Transverse colon (tissue), 4 donors: ENCODE data around the gene RUNX1. TPM values are rescaled to one million over a fixed set of nuclear protein-coding genes. Genes with fewer than 3 reads are reported as not detected.
A peak's percentile ranks its signal among the peaks of the same experiment; 100 is the strongest.

Experiments used
- DNase-seq: peaks from one replicate; pipeline ENCODE4 v3.0.0-alpha.2; 2019
- H3K27ac ChIP-seq, 4 donors: fragments of 200-600 bp; sonication (generic); 2 replicates each; pipeline ENCODE4 v1.5.1; 2016 to 2018; ENCODE audit warnings: inconsistent platforms in 4 of 4
- H3K27me3 ChIP-seq: fragments of 200-600 bp; sonication (generic); 2 replicates; pipeline ENCODE4 v1.5.1; 2017; ENCODE audit warnings: inconsistent platforms
- H3K36me3 ChIP-seq, 4 donors: fragments of 200-600 bp; sonication (generic); 2 replicates each; pipeline ENCODE4 v1.5.1; 2017 to 2019; ENCODE audit warnings: inconsistent platforms in 4 of 4
- H3K4me1 ChIP-seq, 4 donors: fragments of 200-600 bp; sonication (generic); 2 replicates each; pipeline ENCODE4 v1.5.1; 2017 to 2020; ENCODE audit warnings: inconsistent platforms in 4 of 4
- H3K4me3 ChIP-seq, 4 donors: fragments of 200-600 bp; sonication (generic); 1 replicate in 1 of 4; 2 replicates in 3 of 4; pipeline versions ENCODE4 v1.5.1 to v1.6.1; 2017 to 2019; ENCODE audit warnings: inconsistent platforms in 4 of 4
- H3K9me3 ChIP-seq, 2 donors: fragments of 200-600 bp; sonication (generic); 2 replicates each; pipeline ENCODE4 v1.5.1; 2017 to 2019; ENCODE audit warnings: inconsistent platforms in 2 of 2
- CTCF ChIP-seq, 5 experiments: fragments of 200-600 bp in 3 of 5; fragments of 450-650 bp in 2 of 5; sonication (generic) in 3 of 5; IDR thresholded peaks; 1 replicate in 2 of 5; 2 replicates in 3 of 5; pipeline ENCODE4 v1.5.1; 2016 to 2017; ENCODE audit warnings: antibody characterized with exemption in 5 of 5, inconsistent platforms in 3 of 5, mild to moderate bottlenecking in 2 of 5, moderate library complexity in 1 of 5
- EP300 ChIP-seq: sonication (generic); formaldehyde crosslinking; IDR thresholded peaks from one replicate; pipeline ENCODE4 v1.6.1; 2017; ENCODE audit warnings: antibody characterized with exemption, low read depth
- POLR2A ChIP-seq: fragments of 450-650 bp; IDR thresholded peaks from one replicate; pipeline ENCODE4 v1.6.1; 2016; ENCODE audit warnings: antibody characterized with exemption, mild to moderate bottlenecking, moderate library complexity
- POLR2AphosphoS5 ChIP-seq, 3 donors: sonication (generic); formaldehyde crosslinking; IDR thresholded peaks; one replicate each; pipeline ENCODE4 v1.6.1; 2016; ENCODE audit warnings: antibody characterized with exemption in 3 of 3
- WGBS, 2 donors: methylation state at CpG; one replicate each; pipeline ENCODE4 v1.1.5; 2018; ENCODE audit warnings: low coverage in 1 of 2; 5-methylcytosine and 5-hydroxymethylcytosine counted together
- in situ Hi-C, 4 donors: fragments of 200-750 bp; cut with MboI; loops; one replicate each; pipeline versions ENCODE4 v1.15.0 to v1.15.1; 2017; ENCODE audit warnings: low sequenced_read_pairs in 3 of 4, low pct_ligation_motif_present in 1 of 4, low pct_unique_long_range_greater_than_20kb in 1 of 4
- intact Hi-C: fragments of 100-400 bp; cut with DNase I; formaldehyde crosslinking; loops from one replicate; pipeline ENCODE4 v1.15.1; 2023; ENCODE audit warnings: low total_unique reads
- total RNA-seq, 4 donors: library from RNA; depleted of rRNA; stranded (reverse); fragments of >200 nt; gene quantifications; one replicate each; pipeline ENCODE4 v1.1.0, GENCODE V29; 2016

The RUNX1 gene
- total RNA-seq, 4 donors from 2014 or later: 8.3 to 60.1 (median 34.7) TPM

GRCh38 chr21:34936883-34937563 lies 112.1 kb downstream of the RUNX1 start:
- in situ Hi-C loops: no loop called here
- TF ChIP-seq POLR2A: no peak
- TF ChIP-seq EP300: no peak
- no peak for TF ChIP-seq POLR2AphosphoS5 (IDR thresholded peaks at IDR 0.05)
- no peak for TF ChIP-seq CTCF (IDR thresholded peaks at IDR 0.05)
- intact Hi-C loops: no loop called here

GRCh38 chr21:34936371-34936789 lies 112.7 kb downstream of the RUNX1 start:
- Histone ChIP-seq H3K4me3 (no peak overlapping the region), H3K27me3 (no peaks in the 10 kb centered on the region), H3K4me1 (peaks cover 0 to 11% (median 0%) of the 10 kb centered on the region in 4 donors), H3K9me3 (no peaks in the 10 kb centered on the region), H3K27ac (peak overlapping the region in 1 of 4 donors; percentile 14), H3K36me3 (no peaks in the 10 kb centered on the region)
- in situ Hi-C loops (no loop called here), intact Hi-C loops (no loop called here)
- TF ChIP-seq POLR2AphosphoS5 (IDR thresholded peaks at IDR 0.05) (no peak), POLR2A (no peak), EP300 (no peak), CTCF (IDR thresholded peaks at IDR 0.05) (no peak)
- DNase-seq: no peak
- WGBS, 2 donors: 44 to 59% methylated on average over 9 to 11 of the region's 11 CpGs

More at GRCh38 chr21:34936883-34937563, 112.1 kb downstream of the RUNX1 start:
- Histone ChIP-seq H3K4me3 (no peak overlapping the region), H3K27ac (peak overlapping the region in 1 of 4 donors; percentile 14), H3K9me3 (no peaks in the 10 kb centered on the region), H3K36me3 (no peaks in the 10 kb centered on the region), H3K27me3 (no peaks in the 10 kb centered on the region), H3K4me1 (peaks cover 0 to 11% (median 0%) of the 10 kb centered on the region in 4 donors)
- DNase-seq: no peak
- 60 to 63% methylated on average over 4 of the region's 4 CpGs for WGBS, 2 donors

GRCh38 chr21:34935898-34936297 lies 113.2 kb downstream of the RUNX1 start:
- no peaks in the 10 kb centered on the region for H3K36me3 ChIP-seq
- no peak for DNase-seq
- no peak overlapping the region for H3K27ac ChIP-seq
- H3K9me3 ChIP-seq: no peaks in the 10 kb centered on the region
- no peak overlapping the region for H3K4me3 ChIP-seq
- TF ChIP-seq EP300 (no peak), POLR2AphosphoS5 (IDR thresholded peaks at IDR 0.05) (no peak), POLR2A (no peak), CTCF (IDR thresholded peaks at IDR 0.05) (no peak)
- WGBS, 2 donors: 59 to 69% methylated on average over 2 to 4 of the region's 4 CpGs
- peaks cover 0 to 11% (median 0%) of the 10 kb centered on the region in 4 donors for H3K4me1 ChIP-seq
- no peaks in the 10 kb centered on the region for H3K27me3 ChIP-seq
- intact Hi-C loops (no loop called here), in situ Hi-C loops (no loop called here)

- Histone ChIP-seq H3K36me3 (no peaks in the 10 kb centered on the region), H3K27me3 (no peaks in the 10 kb centered on the region), H3K9me3 (no peaks in the 10 kb centered on the region), H3K27ac (no peak overlapping the region), H3K4me1 (peaks cover 0 to 11% (median 0%) of the 10 kb centered on the region in 4 donors), H3K4me3 (no peak overlapping the region)
- in situ Hi-C loops: no loop called here
- DNase-seq: no peak
- intact Hi-C loops: no loop called here
- WGBS, 2 donors: 88 to 94% methylated on average over 1 of the region's 1 CpG
- TF ChIP-seq POLR2AphosphoS5 (IDR thresholded peaks at IDR 0.05) (no peak), POLR2A (no peak), EP300 (no peak), CTCF (IDR thresholded peaks at IDR 0.05) (no peak)
Observed at GRCh38 chr21:34935452-34935851, 113.7 kb downstream of the RUNX1 start.
